GM19372 (cell line): ENCODE data around the gene RIMKLB.
"Not testable (repeated sequence)": the region's sequence is repeated elsewhere in the genome, so short reads cannot be mapped to it uniquely, and the experiment has no call there.

Experiments used
- ATAC-seq: cut with Tn5 transposase; IDR thresholded peaks from one replicate; pipeline ENCODE4 v1.9.1; 2021; ENCODE audit warnings: mild to moderate bottlenecking, low read depth, moderate library complexity; ENCODE audit not compliant: unreplicated experiment

RIMKLB gene

GRCh38 chr12:8687846-8688601 is 9.8 kb upstream of the RIMKLB start:
- ATAC-seq: no peak

- ATAC-seq: no peak
Measured at GRCh38 chr12:8689681-8690080, 8.1 kb upstream of the RIMKLB start.

GRCh38 chr12:8692573-8692972 is 5.2 kb upstream of the RIMKLB start:
- ATAC-seq: no peak

- ATAC-seq: no peak
Measured at GRCh38 chr12:8695116-8695515, 2.7 kb upstream of the RIMKLB start.

GRCh38 chr12:8696442-8697090 is 1.2 kb upstream of the RIMKLB start:
- ATAC-seq: no peak

GRCh38 chr12:8697120-8697475 is 693 bp upstream of the RIMKLB start:
- ATAC-seq: peak; percentile 29

- peak; percentile 26 for ATAC-seq
Measured at GRCh38 chr12:8698132-8698851, 501 bp downstream of the RIMKLB start.

- ATAC-seq: no peak
Measured at GRCh38 chr12:8698879-8699278, 1.1 kb downstream of the RIMKLB start.

- ATAC-seq: no peak
Measured at GRCh38 chr12:8699714-8700113, 1.9 kb downstream of the RIMKLB start.

- no peak for ATAC-seq
Measured at GRCh38 chr12:8701046-8701660, 3.4 kb downstream of the RIMKLB start.

GRCh38 chr12:8702159-8702558 is 4.4 kb downstream of the RIMKLB start:
- ATAC-seq: no peak

- no peak for ATAC-seq
Measured at GRCh38 chr12:8709124-8709830, 11.5 kb downstream of the RIMKLB start.

- no peak for ATAC-seq
Measured at GRCh38 chr12:8712572-8712971, 14.8 kb downstream of the RIMKLB start.

- ATAC-seq: no peak
Measured at GRCh38 chr12:8722286-8722800, 24.6 kb downstream of the RIMKLB start.

- no peak for ATAC-seq
Measured at GRCh38 chr12:8734873-8735381, 37.1 kb downstream of the RIMKLB start.

- no peak for ATAC-seq
Measured at GRCh38 chr12:8742501-8742900, 44.7 kb downstream of the RIMKLB start.

- not testable (repeated sequence) for ATAC-seq
Measured at GRCh38 chr12:8743121-8743520, 45.3 kb downstream of the RIMKLB start.

GRCh38 chr12:8745631-8746030 is 47.8 kb downstream of the RIMKLB start:
- ATAC-seq: not testable (repeated sequence)

- no peak for ATAC-seq
Measured at GRCh38 chr12:8746046-8746445, 48.3 kb downstream of the RIMKLB start.

GRCh38 chr12:8760076-8760475 is 62.3 kb downstream of the RIMKLB start:
- ATAC-seq: not testable (repeated sequence)
